PFSK-1 (cell line): ENCODE measurements around the gene MAP2K7.

Experiments used
- FOXP2 ChIP-seq: optimal IDR thresholded peaks from 2 replicates; pipeline ENCODE3; 2011; ENCODE audit warnings: borderline replicate concordance, control low read depth, inconsistent platforms; ENCODE audit not compliant: insufficient read depth; ENCODE audit errors: extremely low read length, extremely low read depth
- POLR2AphosphoS5 ChIP-seq: IDR thresholded peaks from 2 replicates; pipeline ENCODE4 v1.6.1; 2012; ENCODE audit warnings: low read depth, mild to moderate bottlenecking, control low read depth, low read length, moderate library complexity
- SIN3A ChIP-seq: IDR thresholded peaks from 2 replicates; pipeline ENCODE4 v1.6.1; 2012; ENCODE audit warnings: mild to moderate bottlenecking, low read length, moderate library complexity, borderline replicate concordance; ENCODE audit not compliant: insufficient read depth
- TAF1 ChIP-seq: IDR thresholded peaks from 2 replicates; pipeline ENCODE4 v1.6.1; 2012; ENCODE audit warnings: low read length, control low read depth, borderline replicate concordance; ENCODE audit not compliant: insufficient read depth
- TF ChIP-seq, protein P1 (sequence below), 2 experiments: IDR thresholded peaks; 2 replicates each; pipeline versions ENCODE4 v1.6.1 to v1.8.0; 2011 to 2012; ENCODE audit warnings: low read depth in 2 of 2, low read length in 2 of 2, control low read depth in 1 of 2, inconsistent platforms in 1 of 2, mild to moderate bottlenecking in 1 of 2, moderate library complexity in 1 of 2; ENCODE audit not compliant: insufficient read depth in 1 of 2

Gene MAP2K7

DNA sequence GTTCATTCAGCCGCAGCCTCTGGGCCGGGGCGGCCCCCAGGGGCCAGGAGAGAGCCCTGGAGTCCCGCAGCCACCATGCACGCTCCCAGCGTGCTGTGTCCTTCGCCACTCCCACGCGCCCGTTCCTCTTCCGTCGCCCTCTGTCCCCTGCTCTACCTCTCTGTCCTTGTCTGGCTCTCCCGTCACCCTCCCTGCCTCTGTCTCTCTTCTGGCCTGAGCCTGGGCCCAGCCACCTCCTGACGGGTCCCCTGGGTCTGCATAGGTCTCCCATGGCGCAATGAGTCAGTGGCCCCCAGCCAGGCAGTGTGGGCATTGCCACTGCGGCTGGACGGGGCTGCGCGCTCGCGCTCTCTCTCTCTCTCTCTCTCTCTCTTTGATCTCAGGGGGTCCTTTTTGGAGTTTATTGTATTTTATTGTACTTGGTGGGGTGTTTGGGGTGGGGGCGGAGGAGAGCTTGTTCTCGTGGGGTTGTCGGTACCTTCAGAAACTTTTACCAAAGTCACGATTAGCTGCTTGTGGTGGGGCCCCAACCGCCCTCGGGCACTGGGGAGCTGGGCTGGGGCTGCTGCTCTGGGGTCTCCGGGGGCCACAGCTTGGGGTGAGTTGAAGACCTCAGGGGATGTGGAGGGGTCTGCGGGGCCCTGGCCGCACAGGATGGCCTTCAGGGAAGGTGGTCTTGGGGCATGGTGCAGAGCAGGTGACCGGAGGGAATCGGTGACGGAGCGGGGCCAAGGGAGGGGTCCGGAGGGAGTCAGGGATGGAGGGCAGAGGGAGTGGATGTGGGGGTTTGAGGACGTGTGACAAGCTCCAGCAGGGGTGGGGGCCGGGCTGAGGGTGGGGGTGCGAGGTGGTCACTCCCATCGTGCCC, 9.3 kb downstream of the MAP2K7 start:
- TF ChIP-seq TAF1 = no peak
- TF ChIP-seq SIN3A = peak; percentile 8; the same call in 1 of the 2 replicates

DNA sequence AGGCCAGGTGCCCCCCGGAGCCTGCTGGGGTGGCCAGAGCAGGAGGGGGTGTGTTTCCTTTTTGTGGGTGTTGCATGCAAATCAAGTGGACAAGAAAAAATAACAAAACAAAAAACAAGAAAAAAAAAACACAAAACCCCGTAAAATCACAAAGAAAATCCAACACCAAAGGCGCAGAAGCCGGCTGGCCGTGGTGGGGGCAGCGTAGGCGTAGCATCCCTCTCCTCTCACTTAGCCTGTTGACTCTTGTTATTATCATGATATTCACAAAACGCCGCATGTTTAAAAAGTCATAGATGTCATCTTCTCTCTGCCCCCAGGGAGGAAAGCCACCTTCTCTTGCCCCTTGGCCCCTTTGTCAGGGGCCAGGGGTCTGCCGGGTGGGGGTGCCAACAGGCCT, 10.0 kb downstream of the MAP2K7 start:
- TF ChIP-seq TAF1 = 0 out of 2 replicates have a peak, but pooled peaks have one; percentile 7
- TF ChIP-seq, protein P1, sequence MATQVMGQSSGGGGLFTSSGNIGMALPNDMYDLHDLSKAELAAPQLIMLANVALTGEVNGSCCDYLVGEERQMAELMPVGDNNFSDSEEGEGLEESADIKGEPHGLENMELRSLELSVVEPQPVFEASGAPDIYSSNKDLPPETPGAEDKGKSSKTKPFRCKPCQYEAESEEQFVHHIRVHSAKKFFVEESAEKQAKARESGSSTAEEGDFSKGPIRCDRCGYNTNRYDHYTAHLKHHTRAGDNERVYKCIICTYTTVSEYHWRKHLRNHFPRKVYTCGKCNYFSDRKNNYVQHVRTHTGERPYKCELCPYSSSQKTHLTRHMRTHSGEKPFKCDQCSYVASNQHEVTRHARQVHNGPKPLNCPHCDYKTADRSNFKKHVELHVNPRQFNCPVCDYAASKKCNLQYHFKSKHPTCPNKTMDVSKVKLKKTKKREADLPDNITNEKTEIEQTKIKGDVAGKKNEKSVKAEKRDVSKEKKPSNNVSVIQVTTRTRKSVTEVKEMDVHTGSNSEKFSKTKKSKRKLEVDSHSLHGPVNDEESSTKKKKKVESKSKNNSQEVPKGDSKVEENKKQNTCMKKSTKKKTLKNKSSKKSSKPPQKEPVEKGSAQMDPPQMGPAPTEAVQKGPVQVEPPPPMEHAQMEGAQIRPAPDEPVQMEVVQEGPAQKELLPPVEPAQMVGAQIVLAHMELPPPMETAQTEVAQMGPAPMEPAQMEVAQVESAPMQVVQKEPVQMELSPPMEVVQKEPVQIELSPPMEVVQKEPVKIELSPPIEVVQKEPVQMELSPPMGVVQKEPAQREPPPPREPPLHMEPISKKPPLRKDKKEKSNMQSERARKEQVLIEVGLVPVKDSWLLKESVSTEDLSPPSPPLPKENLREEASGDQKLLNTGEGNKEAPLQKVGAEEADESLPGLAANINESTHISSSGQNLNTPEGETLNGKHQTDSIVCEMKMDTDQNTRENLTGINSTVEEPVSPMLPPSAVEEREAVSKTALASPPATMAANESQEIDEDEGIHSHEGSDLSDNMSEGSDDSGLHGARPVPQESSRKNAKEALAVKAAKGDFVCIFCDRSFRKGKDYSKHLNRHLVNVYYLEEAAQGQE (IDR thresholded peaks at IDR 0.05; ENCODE audit: insufficient read depth in 1 of 2, low read depth in 2 of 2, low read length in 2 of 2) = no peak

DNA sequence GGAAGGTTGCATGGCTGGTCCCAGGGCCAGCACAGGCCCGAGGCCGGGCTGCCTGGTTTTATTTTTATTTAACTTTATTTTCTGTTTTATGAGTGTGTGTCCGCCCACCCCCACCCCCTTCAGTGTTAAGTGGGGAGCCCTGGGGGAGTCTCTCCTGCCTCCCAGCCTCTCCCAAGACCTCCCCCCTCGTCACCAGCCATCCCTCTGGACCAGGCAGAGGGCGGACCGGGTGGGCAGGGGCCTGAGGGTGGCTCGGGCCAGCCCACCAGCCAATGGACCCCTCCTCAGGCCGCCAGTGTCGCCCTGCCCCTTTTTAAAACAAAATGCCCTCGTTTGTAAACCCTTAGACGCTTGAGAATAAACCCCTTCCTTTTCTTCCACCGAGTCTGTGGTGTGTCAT, 10.4 kb downstream of the MAP2K7 start:
- TF ChIP-seq TAF1 (0 out of 2 replicates have a peak, but pooled peaks have one; percentile 1), POLR2AphosphoS5 (no peak; the same call in 1 of the 2 replicates), FOXP2 (no peak), SIN3A (0 out of 2 replicates have a peak, but pooled peaks have one; percentile 10)
- TF ChIP-seq, protein P1 (IDR thresholded peaks at IDR 0.05; ENCODE audit: insufficient read depth in 1 of 2, low read depth in 2 of 2, low read length in 2 of 2) = no peak

DNA sequence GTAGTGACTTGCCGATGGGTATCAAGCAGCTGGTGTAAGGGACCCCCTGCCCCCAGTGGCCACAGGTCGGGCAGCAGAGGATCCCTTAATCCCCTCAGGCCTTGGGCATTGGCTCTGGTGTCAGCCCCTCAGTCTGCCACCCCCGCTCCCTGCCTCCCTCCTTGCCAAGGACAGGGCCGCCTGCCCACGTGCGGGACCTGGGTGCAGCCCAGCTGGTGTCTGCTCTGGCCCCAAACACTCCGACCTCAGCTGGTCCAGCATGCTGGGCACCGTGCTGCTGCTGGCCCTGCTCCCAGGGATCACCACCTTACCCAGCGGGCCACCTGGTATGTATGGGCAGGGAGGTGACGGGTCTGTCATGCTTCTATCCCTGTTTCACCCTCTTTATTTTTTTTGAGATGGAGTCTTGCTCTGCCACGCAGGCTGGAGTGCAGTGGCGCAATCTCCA, 10.9 kb downstream of the MAP2K7 start, which contains the start of gene TGFBR3L:
Gene TGFBR3L (plus strand): TSS at position 233 of the 448 bp plus-strand sequence.
- TF ChIP-seq POLR2AphosphoS5 (no peak), SIN3A (no peak), FOXP2 (no peak), TAF1 (no peak)
- TF ChIP-seq, protein P1 (IDR thresholded peaks at IDR 0.05; ENCODE audit: insufficient read depth in 1 of 2, low read depth in 2 of 2, low read length in 2 of 2) = no peak

DNA sequence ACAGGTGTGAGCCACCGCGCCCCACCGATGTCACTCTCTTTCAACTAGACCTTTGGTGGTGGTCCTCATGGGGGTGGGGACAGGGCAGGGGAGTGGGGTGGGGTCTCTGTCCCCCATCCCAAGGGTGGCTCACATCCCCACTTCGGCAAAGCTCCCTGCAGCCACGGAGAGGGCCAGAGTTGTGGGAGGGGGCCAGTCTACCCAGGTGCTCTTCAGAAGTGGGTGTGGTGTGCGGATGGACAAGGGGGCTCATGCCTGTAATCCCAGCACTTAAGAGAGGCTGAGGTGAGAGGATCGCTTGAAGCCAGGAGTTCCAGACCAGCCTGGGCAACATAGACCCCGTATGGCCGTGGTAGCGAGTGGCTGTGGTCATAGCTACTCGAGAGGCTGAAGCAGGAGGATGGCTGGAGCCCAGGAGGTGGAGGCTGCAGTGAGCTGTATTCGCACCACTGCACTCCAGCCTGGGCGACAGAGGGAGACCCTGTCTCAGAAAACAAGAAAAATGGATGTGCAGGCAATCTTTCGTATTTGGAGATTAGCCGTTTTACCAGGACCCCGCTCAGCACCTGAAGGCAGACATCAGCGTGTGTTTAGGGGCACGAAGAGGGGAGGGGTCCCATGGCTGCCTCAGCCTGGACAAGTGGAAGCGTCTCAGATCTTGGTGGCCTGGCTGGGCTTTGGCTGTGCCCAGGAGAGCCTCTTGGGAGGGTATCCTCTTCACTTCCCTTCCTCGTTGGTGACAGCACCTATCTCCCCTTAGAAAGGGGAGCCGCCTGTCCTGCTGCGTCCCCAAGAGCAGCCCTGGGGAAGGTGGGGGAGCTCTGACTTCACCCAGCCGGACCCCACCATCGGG, 11.8 kb downstream of the MAP2K7 start:
- TF ChIP-seq, protein P1 (IDR thresholded peaks at IDR 0.05; ENCODE audit: insufficient read depth in 1 of 2, low read depth in 2 of 2, low read length in 2 of 2) = no peak
